GM12873 (cell line): ENCODE measurements around the gene FASTKD1.

Experiments used
- TF ChIP-seq, protein P1 (sequence below): IDR thresholded peaks from 2 replicates; pipeline ENCODE4 v1.5.1; 2012; ENCODE audit warnings: low read depth, mild to moderate bottlenecking, moderate library complexity, low read length, control low read depth; ENCODE audit not compliant: insufficient read depth; ENCODE audit errors: missing control alignments

The FASTKD1 gene

DNA sequence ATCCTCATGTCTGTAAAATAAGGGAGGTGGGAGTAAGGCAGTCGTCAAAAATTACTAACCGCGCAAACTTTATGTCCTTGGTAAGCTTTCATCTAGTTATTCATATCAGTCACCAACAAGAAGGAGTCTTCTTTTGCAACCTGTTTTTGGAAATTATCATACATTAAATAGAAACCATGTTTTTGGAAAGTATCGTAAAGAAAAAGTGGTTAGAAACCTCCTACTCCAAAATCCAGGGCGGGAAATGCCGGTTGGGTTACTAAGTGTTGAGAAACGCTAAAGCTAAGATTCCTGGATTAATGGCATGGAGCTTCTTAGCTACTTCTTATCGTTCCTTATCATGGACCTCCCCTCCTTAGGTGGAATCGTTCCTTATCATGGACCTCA lies 93.6 kb downstream of the FASTKD1 start:
- TF ChIP-seq, protein P1, sequence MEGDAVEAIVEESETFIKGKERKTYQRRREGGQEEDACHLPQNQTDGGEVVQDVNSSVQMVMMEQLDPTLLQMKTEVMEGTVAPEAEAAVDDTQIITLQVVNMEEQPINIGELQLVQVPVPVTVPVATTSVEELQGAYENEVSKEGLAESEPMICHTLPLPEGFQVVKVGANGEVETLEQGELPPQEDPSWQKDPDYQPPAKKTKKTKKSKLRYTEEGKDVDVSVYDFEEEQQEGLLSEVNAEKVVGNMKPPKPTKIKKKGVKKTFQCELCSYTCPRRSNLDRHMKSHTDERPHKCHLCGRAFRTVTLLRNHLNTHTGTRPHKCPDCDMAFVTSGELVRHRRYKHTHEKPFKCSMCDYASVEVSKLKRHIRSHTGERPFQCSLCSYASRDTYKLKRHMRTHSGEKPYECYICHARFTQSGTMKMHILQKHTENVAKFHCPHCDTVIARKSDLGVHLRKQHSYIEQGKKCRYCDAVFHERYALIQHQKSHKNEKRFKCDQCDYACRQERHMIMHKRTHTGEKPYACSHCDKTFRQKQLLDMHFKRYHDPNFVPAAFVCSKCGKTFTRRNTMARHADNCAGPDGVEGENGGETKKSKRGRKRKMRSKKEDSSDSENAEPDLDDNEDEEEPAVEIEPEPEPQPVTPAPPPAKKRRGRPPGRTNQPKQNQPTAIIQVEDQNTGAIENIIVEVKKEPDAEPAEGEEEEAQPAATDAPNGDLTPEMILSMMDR = no peak
